NT2/D1 (cell line): ENCODE data around the gene GPRIN1.

Experiments
- SUZ12 ChIP-seq: IDR thresholded peaks from 2 replicates; pipeline ENCODE4 v1.6.1; 2011; ENCODE audit not compliant: insufficient read length, insufficient read depth; ENCODE audit errors: extremely low read depth
- ZNF274 ChIP-seq: IDR thresholded peaks from 2 replicates; pipeline ENCODE4 v1.6.1; 2011; ENCODE audit warnings: mild to moderate bottlenecking, low read depth, low read length

GRCh38 chr5:176646049-176646706 is 36.2 kb upstream of the GPRIN1 start:
- TF ChIP-seq ZNF274 (no peak), SUZ12 (no peak)
